Measurements from ENCODE around the gene ARID5A. TPM values are rescaled to one million over a fixed set of nuclear protein-coding genes. Genes with fewer than 3 reads are reported as not detected.

The ARID5A gene
- total RNA-seq, 2 donors from 2014 or later = 424 to 433 TPM

- H3K36me3 Mint-ChIP-seq (ENCODE audit: insufficient read depth in 2 of 2) = peaks cover 32 to 50% of the 10 kb centered on the region in 2 donors
- DNase-seq = peak in 1 of 2 donors; percentile 34
- H3K9me3 Mint-ChIP-seq = no peaks in the 10 kb centered on the region
- no peaks in the 10 kb centered on the region for H3K27me3 Mint-ChIP-seq (ENCODE audit: low read depth)
- H3K4me1 Mint-ChIP-seq (ENCODE audit: low read depth) = peaks cover 67% of the 10 kb centered on the region
- H3K4me3 Mint-ChIP-seq = peak overlapping the region; percentile 94 to 97
- H3K27ac Mint-ChIP-seq = peak overlapping the region; percentile 94
- ATAC-seq (replicated peaks in 1 of 2) = peak; percentile 27 to 54
Observed at GRCh38 chr2:96546321-96546720, 9.8 kb downstream of the ARID5A start.

GRCh38 chr2:96546797-96547196 is 10.2 kb downstream of the ARID5A start:
- Mint-ChIP-seq H3K36me3 (ENCODE audit: insufficient read depth in 2 of 2) (peaks cover 29 to 47% of the 10 kb centered on the region in 2 donors), H3K27me3 (ENCODE audit: low read depth) (no peaks in the 10 kb centered on the region), H3K4me1 (ENCODE audit: low read depth) (peaks cover 62% of the 10 kb centered on the region), H3K4me3 (peak overlapping the region; percentile 94 to 97), H3K9me3 (no peaks in the 10 kb centered on the region), H3K27ac (no peak overlapping the region)
- DNase-seq (peak in 1 of 2 donors; percentile 13), ATAC-seq (replicated peaks in 1 of 2) (no peak)

- Mint-ChIP-seq H3K27me3 (ENCODE audit: low read depth) (no peaks in the 10 kb centered on the region), H3K27ac (peak overlapping the region; percentile 89)
Observed at GRCh38 chr2:96547203-96547641, 10.7 kb downstream of the ARID5A start.

GRCh38 chr2:96547731-96548171 is 11.2 kb downstream of the ARID5A start:
- Mint-ChIP-seq H3K9me3 (no peaks in the 10 kb centered on the region), H3K27me3 (ENCODE audit: low read depth) (no peaks in the 10 kb centered on the region), H3K36me3 (ENCODE audit: insufficient read depth in 2 of 2) (peaks cover 26 to 48% of the 10 kb centered on the region in 2 donors), H3K4me1 (ENCODE audit: low read depth) (peaks cover 61% of the 10 kb centered on the region), H3K27ac (peak overlapping the region; percentile 89), H3K4me3 (peak overlapping the region; percentile 53 to 56)
- ATAC-seq (replicated peaks in 1 of 2) (no peak), DNase-seq (no peak)

More at GRCh38 chr2:96547203-96547641, 10.7 kb downstream of the ARID5A start:
- Mint-ChIP-seq H3K36me3 (ENCODE audit: insufficient read depth in 2 of 2) (peaks cover 29 to 49% of the 10 kb centered on the region in 2 donors), H3K9me3 (no peaks in the 10 kb centered on the region), H3K4me1 (ENCODE audit: low read depth) (peaks cover 62% of the 10 kb centered on the region), H3K4me3 (peak overlapping the region; percentile 53 to 56)
- ATAC-seq (replicated peaks in 1 of 2) (no peak), DNase-seq (no peak)

- Mint-ChIP-seq H3K36me3 (ENCODE audit: insufficient read depth in 2 of 2) (peaks cover 22 to 43% of the 10 kb centered on the region in 2 donors), H3K4me3 (no peak overlapping the region), H3K27ac (peak overlapping the region; percentile 51), H3K9me3 (no peaks in the 10 kb centered on the region), H3K27me3 (ENCODE audit: low read depth) (no peaks in the 10 kb centered on the region), H3K4me1 (ENCODE audit: low read depth) (peaks cover 61% of the 10 kb centered on the region)
- DNase-seq (no peak), ATAC-seq (replicated peaks in 1 of 2) (no peak)
Observed at GRCh38 chr2:96548558-96549465, 12.3 kb downstream of the ARID5A start.

GRCh38 chr2:96549466-96549785 is 12.9 kb downstream of the ARID5A start:
- no peak overlapping the region for H3K27ac Mint-ChIP-seq

GRCh38 chr2:96549967-96550786 is 13.6 kb downstream of the ARID5A start:
- H3K9me3 Mint-ChIP-seq = no peaks in the 10 kb centered on the region
- H3K36me3 Mint-ChIP-seq (ENCODE audit: insufficient read depth in 2 of 2) = peaks cover 13 to 29% of the 10 kb centered on the region in 2 donors
- no peak overlapping the region for H3K27ac Mint-ChIP-seq
- H3K4me1 Mint-ChIP-seq (ENCODE audit: low read depth) = peaks cover 61% of the 10 kb centered on the region
- no peak overlapping the region for H3K4me3 Mint-ChIP-seq
- no peak for ATAC-seq (replicated peaks in 1 of 2)
- DNase-seq = no peak
- no peaks in the 10 kb centered on the region for H3K27me3 Mint-ChIP-seq (ENCODE audit: low read depth)

More at GRCh38 chr2:96549466-96549785, 12.9 kb downstream of the ARID5A start:
- H3K4me3 Mint-ChIP-seq = no peak overlapping the region
- DNase-seq = no peak
- no peaks in the 10 kb centered on the region for H3K9me3 Mint-ChIP-seq
- peaks cover 18 to 37% of the 10 kb centered on the region in 2 donors for H3K36me3 Mint-ChIP-seq (ENCODE audit: insufficient read depth in 2 of 2)
- H3K27me3 Mint-ChIP-seq (ENCODE audit: low read depth) = no peaks in the 10 kb centered on the region
- no peak for ATAC-seq (replicated peaks in 1 of 2)
- peaks cover 61% of the 10 kb centered on the region for H3K4me1 Mint-ChIP-seq (ENCODE audit: low read depth)

GRCh38 chr2:96550787-96551604 is 14.4 kb downstream of the ARID5A start:
- Mint-ChIP-seq H3K27ac (no peak overlapping the region), H3K9me3 (no peaks in the 10 kb centered on the region), H3K4me3 (no peak overlapping the region), H3K36me3 (ENCODE audit: insufficient read depth in 2 of 2) (peaks cover 9 to 24% of the 10 kb centered on the region in 2 donors), H3K4me1 (ENCODE audit: low read depth) (peaks cover 61% of the 10 kb centered on the region), H3K27me3 (ENCODE audit: low read depth) (no peaks in the 10 kb centered on the region)
- ATAC-seq (replicated peaks in 1 of 2) (no peak), DNase-seq (no peak)

- peaks cover 61% of the 10 kb centered on the region for H3K4me1 Mint-ChIP-seq (ENCODE audit: low read depth)
- H3K36me3 Mint-ChIP-seq (ENCODE audit: insufficient read depth in 2 of 2) = peaks cover 8 to 19% of the 10 kb centered on the region in 2 donors
Observed at GRCh38 chr2:96551605-96552314, 15.2 kb downstream of the ARID5A start.

GRCh38 chr2:96552315-96553175 is 16.0 kb downstream of the ARID5A start:
- Mint-ChIP-seq H3K4me1 (ENCODE audit: low read depth) (peaks cover 60% of the 10 kb centered on the region), H3K9me3 (peaks cover 2 to 7% of the 10 kb centered on the region in 2 donors), H3K27ac (peak overlapping the region; percentile 34), H3K36me3 (ENCODE audit: insufficient read depth in 2 of 2) (peaks cover 7 to 18% of the 10 kb centered on the region in 2 donors), H3K27me3 (ENCODE audit: low read depth) (no peaks in the 10 kb centered on the region), H3K4me3 (peak overlapping the region in 1 of 2 donors; percentile 1)
- no peak for ATAC-seq (replicated peaks in 1 of 2)
- DNase-seq = peak in 1 of 2 donors; percentile 27

More at GRCh38 chr2:96551605-96552314, 15.2 kb downstream of the ARID5A start:
- ATAC-seq (replicated peaks in 1 of 2) (no peak), DNase-seq (peak in 1 of 2 donors; percentile 9)
- no peaks in the 10 kb centered on the region for H3K27me3 Mint-ChIP-seq (ENCODE audit: low read depth)
- peak overlapping the region in 1 of 2 donors; percentile 1 for H3K4me3 Mint-ChIP-seq
- peak overlapping the region; percentile 17 for H3K27ac Mint-ChIP-seq
- H3K9me3 Mint-ChIP-seq = peaks cover 0 to 2% of the 10 kb centered on the region in 2 donors

Data from activated T-cell treated with anti-CD3 and anti-CD28 coated beads, Interleukin-2, amount 50 U/mL, for 72 hours (primary cell).